NK-92 (cell line): Measurements from ENCODE around the gene VWA3B.
"Not testable (repeated sequence)": the region's sequence is repeated elsewhere in the genome, so short reads cannot be mapped to it uniquely, and the experiment has no call there.

Experiments
- DNase-seq: peaks from one replicate; lab custom pipeline; 2025; ENCODE audit not compliant: unreplicated experiment; lab: John Stamatoyannopoulos, UW

The VWA3B gene

DNA sequence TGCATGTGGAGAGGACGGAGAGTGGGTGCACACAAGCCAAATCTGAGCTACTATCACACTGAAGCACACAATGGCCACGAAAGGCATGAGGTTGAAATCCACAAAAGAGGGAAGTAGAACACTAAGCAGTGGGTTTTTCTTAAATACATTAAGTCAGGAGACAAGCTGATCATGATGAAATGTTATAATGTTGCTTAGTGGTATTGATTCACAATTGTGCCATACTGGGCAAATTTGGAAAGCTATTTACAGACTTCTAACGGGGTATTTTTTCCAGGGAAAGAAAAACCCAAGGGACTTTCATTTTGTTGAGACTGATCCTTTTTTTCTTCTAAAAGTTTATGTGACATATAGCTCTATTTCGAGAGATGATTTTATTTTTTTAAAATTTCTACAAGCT lies 158.5 kb downstream of the VWA3B start:
- no peak for DNase-seq

GRCh38 chr2:98247383-98247782 lies 160.4 kb downstream of the VWA3B start:
- DNase-seq, result no peak

GRCh38 chr2:98252038-98252773 lies 165.2 kb downstream of the VWA3B start:
- no peak for DNase-seq

DNA sequence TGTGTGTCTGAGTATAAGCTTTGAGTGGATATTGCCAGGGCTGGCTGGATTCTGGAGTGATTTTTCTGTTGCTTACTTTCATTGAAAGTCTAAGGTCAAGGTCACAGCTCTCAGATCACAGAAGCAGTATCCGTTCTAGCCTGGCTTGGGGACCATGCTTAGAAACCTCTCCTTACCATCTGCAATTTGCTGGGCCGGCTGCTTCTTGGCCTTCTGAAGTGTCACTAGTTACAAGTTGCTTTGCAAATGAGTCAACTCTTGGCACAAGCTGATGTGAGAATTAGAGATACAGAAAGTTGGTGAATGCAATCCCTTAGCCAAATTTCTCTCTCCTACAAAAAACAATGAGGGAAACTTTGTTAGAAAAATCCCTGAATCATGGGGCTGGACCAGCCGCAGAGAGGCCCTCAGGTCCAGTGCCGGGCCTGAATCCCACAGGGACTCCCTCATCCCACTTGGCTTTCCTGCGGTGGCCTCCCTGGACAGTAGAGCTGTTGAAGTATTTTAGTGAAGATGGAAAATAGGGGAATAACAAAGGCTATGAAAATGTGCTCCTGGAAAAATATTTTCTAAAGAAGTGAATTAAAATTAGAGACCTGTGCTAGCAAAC lies 166.6 kb downstream of the VWA3B start:
- DNase-seq, result no peak

DNA sequence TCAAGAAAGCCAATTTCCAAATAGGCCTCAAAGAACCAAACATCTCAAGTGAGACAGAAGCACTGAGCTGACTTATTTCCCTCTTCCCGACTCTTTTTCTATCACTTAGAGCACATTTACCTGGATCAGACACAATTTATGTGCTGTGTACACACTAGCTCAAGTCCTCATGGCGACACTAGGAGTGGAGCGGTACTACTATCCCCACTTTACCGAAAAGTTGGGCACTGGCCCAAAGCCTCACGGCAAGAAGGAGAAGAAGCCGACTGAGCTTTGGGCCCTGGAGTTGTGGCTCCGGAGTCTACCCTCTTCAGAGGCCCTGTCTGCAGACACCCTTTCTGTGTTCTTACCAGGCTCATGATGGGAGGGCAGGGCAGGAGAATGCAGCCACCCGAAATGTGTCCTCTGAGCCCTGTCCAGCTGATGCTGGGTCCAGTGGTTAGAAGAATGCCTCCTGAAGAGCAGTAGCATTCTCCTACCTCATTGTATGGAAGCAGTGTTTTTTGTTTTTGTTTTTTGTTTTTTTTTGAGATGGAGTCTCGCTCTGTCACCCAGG lies 167.6 kb downstream of the VWA3B start:
- DNase-seq, result no peak

DNA sequence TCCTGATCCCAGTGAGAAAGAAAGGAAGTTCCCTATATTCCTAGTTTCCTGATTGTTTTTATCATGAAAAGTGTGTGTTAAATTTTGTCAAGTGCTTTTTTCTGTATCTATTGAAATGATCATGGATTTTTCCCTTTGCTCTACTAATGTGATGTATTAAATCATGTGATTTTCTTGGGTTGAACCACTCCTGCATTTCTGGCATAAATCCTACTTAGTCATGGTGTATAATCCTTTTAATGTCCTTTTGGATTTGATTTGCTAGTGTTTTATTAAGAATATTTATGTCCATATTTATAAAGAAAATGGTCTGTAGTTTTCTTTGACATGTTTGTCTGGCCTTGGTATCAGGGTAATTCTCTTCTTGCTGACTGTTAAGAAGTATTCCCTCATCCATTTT lies 171.9 kb downstream of the VWA3B start:
- no peak for DNase-seq

GRCh38 chr2:98263362-98263761 lies 176.4 kb downstream of the VWA3B start:
- no peak for DNase-seq

DNA sequence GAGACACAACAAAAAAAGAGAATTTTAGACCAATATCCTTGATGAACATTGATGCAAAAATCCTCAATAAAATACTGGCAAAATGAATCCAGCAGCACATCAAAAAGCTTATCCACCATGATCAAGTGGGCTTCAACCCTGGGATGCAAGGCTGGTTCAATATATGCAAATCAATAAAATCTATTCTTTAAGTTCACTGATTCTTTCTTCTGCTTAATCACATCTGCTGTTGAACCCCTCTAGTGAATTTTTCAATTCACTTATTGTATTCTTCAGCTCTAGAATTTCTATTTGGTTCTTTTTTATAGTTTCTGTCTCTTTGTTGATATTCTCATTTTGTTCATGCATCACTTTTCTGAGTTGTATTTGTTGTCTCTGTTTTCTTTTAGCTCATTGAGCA lies 181.3 kb downstream of the VWA3B start:
- not testable (repeated sequence) for DNase-seq

DNA sequence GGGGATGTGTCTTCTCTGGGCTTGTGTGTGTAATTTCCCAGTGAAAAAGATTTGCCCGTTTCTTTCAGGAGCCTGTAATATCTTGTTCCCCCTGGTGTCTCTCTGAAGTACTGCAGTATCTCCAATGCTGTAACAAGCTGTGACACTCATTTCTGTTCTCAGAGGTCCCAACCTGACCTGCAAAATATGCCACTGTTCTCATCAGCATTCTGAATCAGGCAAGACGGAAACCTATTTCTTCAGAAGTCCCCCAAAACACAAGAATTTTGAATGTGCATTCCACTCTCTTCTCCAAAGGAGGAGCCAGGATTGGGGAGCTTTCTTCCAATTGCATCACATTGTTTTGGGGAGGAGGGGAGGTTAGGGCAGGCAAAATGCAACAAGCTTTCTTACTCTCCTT lies 182.3 kb downstream of the VWA3B start:
- DNase-seq, result no peak

- DNase-seq, result no peak
Observed at GRCh38 chr2:98269830-98270229, 182.9 kb downstream of the VWA3B start.

DNA sequence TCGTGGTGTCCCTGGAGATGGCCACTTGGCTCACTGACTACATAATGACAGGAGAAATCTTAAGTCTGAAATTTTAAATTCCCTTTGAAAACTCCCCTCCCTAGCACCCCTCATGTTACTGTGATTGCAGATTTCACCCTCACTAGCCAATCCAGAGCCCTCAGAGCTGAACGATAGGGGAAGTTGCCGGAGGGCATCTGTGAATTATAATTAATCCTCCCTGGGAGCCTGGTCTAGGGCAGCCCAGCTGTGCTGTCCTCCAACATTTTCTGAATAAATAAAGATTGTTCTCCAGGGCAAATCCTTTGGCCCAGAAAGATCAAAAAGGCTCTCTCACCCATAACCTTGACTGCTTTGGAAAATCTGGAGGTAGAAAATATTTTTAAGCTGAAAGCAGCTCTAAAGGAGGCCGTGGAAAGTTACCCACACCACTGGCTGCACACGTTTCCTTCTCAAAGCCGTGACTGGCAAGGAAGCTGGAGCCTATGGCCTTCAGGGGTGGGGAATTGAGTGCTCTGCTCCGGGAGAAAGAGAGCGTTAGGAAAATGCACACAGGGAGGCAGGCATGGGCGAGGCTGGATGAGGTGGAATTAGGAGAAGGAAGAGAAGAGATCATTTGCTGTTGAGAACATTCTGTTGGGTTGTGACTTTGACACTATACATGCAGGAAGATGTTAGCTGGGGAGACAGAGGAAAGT lies 190.3 kb downstream of the VWA3B start:
- no peak for DNase-seq

DNA sequence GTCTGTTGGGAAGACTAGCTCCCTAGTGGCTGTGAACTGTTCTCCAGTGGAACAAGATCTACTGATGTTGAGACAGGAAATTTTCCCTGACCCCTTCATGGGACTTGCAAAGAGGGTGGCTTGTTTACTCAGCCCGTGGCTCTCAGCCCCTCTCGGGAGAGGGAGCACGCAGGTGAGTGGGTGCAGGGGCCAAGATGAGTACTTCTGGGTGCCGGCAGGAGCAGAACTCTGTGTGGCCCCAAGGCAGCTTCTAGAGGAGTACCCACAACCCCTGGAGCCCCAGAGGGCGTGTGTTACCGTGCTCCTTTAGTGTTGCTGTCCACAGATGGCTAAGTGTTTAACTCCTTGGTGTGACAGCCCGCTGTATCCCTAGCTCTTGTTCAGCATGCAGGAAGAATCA lies 191.1 kb downstream of the VWA3B start:
- DNase-seq, result no peak

GRCh38 chr2:98280376-98281102 lies 193.6 kb downstream of the VWA3B start:
- DNase-seq, result no peak

- DNase-seq, result no peak
Observed at GRCh38 chr2:98281607-98282006, 194.6 kb downstream of the VWA3B start.

- DNase-seq, result no peak
Observed at GRCh38 chr2:98282109-98282508, 195.1 kb downstream of the VWA3B start.

- DNase-seq, result no peak
Observed at GRCh38 chr2:98293030-98293429, 206.1 kb downstream of the VWA3B start.

DNA sequence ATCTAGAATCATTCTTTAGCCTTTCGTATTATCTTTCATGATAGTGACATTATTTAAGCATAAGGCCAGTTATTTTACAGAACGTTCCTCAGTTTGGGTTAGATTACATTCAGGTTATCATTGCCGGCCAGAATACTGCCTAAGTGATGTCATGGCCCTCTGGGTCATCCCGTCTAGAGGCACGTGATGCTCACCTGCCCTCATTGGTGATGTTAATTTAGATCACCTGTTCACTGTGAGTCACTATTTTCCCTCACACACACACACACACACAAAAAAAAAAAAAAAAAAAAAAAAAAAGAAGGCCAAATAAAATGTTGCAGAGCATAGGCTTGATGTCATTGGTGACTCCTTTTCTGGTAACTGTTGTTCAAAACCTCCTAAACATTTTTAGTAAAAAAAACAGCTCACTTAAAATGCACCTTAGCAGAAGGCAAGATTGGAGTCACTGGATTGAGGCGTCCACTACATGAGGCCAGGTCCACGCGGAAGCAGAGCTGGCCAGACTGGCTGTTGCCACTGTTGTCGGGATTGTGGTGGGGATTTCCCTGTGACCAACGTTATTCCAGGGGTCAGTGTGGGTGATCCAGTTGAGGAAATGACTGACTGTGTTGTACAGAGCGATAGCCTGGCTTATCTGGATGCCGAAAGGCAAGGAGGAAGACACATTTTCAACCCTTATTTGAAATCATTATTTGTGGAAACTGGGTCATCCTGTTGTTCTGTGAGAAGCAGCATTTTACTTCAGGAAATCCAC lies 207.1 kb downstream of the VWA3B start:
- no peak for DNase-seq

DNA sequence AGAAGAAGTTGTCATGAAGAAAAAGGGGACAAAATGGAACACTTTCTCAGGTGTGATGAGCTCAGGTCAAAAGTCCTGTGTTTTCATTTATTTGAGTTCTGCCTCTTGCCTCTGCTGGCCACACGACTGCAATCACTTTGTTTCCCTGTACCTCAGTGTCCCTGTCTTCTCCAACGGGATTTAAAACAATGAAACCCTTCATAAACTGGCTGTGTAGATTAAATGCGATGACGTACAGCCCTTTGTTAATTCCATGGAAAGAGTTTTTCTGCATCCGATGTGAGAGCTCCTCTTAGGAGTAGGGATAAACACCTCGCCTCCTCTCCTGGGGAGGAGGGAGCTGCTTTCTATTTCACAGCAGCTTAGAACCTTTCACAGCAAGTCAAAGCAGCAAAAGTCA lies 207.7 kb downstream of the VWA3B start:
- no peak for DNase-seq

DNA sequence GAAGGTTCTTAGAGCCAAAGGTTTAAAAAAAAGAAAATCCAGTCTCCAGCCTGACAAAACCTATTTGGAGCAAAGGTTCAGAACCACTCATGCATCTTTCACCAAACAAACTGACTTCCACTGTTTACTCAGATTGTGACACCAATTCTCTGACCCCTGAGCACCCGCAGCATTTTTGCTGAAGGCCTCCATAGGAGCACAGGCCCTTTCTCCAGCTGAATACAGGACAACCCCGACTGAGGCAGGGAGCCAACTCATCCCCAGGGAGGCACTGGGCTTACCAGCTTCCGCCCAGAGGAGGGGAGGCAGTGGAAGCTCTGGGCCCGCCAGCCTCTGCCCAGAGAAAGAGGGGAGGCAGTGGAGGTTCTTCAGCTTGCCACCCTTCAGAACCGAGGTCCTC lies 208.3 kb downstream of the VWA3B start:
- DNase-seq, result no peak

GRCh38 chr2:98295721-98296414 lies 208.9 kb downstream of the VWA3B start:
- DNase-seq, result no peak
